ENCODE results near the gene PRM2.

Gene PRM2

DNA sequence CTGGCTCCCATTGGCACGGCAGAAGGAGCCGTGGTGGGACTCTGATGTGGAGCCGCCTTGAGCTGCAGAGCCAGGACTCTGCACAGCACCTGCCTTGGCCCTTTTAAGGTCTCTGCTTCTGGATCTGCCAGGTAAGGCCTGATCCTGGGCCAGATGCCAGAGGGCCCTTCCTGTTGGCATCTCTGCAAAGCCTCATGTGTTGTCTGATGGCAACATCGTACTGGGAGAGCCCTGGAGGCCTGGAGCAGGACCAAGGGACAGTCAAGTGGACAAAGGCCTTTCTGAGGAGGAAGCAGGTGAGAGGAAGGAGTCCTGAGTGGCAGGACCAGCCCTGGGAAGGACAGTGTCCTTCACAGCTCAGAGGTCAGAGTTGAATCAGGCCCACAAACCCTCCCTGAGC lies 46.4 kb downstream of the PRM2 start:
- FAIRE-seq, result no peak
- no peak for DNase-seq (ENCODE audit: low spot score)

GRCh38 chr16:11229432-11229831 lies 46.8 kb downstream of the PRM2 start:
- DNase-seq (ENCODE audit: low spot score) (no peak), FAIRE-seq (no peak)

DNA sequence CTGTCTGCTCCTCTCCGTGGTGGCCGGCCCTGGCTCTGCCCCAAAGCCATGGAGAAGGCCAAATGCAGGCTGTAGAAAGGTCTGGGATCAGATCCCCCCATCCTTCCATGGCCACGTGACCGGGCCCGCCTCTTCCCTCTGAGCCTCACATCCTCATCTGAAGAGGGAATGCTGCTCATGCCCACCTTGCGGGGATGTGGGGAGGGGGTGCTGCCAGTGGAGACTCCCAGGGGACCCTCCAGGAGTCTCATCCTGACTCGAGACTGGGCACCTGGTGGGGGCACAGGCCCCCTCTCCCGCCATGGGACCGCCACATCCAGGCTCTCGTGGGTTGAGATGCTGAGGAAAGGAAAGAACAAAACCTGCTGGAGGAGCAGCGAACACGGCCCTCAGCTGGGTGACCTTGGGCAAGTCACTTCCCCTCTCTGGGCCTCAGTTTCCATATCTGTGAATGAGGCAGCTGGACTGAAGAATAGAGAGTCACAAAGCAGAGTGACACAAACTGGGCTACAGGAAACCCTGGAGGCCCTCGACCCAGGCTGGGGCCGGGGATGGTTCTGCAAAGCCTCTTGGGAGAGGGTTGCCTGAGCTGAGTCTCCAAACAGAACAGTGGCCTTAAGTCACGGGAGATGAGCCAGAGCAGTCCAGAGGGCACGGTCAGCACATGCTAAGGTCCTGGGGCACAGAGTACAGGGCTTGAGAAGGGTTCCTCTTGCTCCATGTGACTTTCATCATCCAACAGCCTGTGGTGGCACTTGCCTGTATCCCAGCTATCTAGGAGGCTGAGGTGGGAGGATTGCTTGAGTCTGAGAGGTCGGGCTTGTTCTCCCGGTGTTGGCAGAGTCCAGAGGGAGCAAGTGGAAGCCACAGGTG lies 50.4 kb downstream of the PRM2 start:
- DNase-seq (ENCODE audit: low spot score) (no peak), FAIRE-seq (no peak)

All from urothelium cell line (cell line).